Endothelial cell of umbilical vein (primary cell): Measurements from ENCODE around the gene SPNS2.

Experiments
- EZH2 ChIP-seq: IDR thresholded peaks from 2 replicates; pipeline ENCODE4 v1.6.1; 2012; ENCODE audit warnings: borderline replicate concordance, low read depth, mild to moderate bottlenecking, moderate library complexity, low read length, inconsistent platforms; ENCODE audit not compliant: severe bottlenecking
- FOS ChIP-seq: IDR thresholded peaks from 2 replicates; pipeline ENCODE4 v1.6.1; 2011; ENCODE audit warnings: mild to moderate bottlenecking, low read length, moderate library complexity, borderline replicate concordance; ENCODE audit not compliant: insufficient read depth
- GATA2 ChIP-seq: IDR thresholded peaks from 2 replicates; pipeline ENCODE4 v1.7.0; 2011; ENCODE audit warnings: low read depth, mild to moderate bottlenecking, moderate library complexity, mixed read lengths, low read length; ENCODE audit not compliant: insufficient read length, insufficient read depth
- MYC ChIP-seq: IDR thresholded peaks from one replicate; pipeline ENCODE4 v1.6.1; 2011; ENCODE audit warnings: mild to moderate bottlenecking, low read depth, low read length
- POLR2A ChIP-seq: IDR thresholded peaks from 2 replicates; pipeline ENCODE4 v1.6.1; 2012; ENCODE audit warnings: low read depth, mild to moderate bottlenecking, control low read depth, low read length
- POLR2AphosphoS5 ChIP-seq: IDR thresholded peaks from 2 replicates; pipeline ENCODE4 v1.6.1; 2012; ENCODE audit warnings: low read depth, mild to moderate bottlenecking, control low read depth, low read length, moderate library complexity; ENCODE audit not compliant: insufficient read depth
- TF ChIP-seq, protein P1 (sequence below), 2 donors: IDR thresholded peaks; 1 replicate in 1 of 2; 2 replicates in 1 of 2; pipeline ENCODE4 v1.5.1; 2011; ENCODE audit warnings: low read length in 2 of 2, mild to moderate bottlenecking in 2 of 2, moderate library complexity in 2 of 2, control low read depth in 1 of 2, inconsistent platforms in 1 of 2, low read depth in 1 of 2; ENCODE audit not compliant: insufficient read depth in 1 of 2; ENCODE audit errors: extremely low read depth in 1 of 2
- TF ChIP-seq, protein P2 (sequence below): IDR thresholded peaks from 2 replicates; pipeline ENCODE4 v1.6.1; 2011; ENCODE audit not compliant: insufficient read depth, insufficient read length

DNA sequence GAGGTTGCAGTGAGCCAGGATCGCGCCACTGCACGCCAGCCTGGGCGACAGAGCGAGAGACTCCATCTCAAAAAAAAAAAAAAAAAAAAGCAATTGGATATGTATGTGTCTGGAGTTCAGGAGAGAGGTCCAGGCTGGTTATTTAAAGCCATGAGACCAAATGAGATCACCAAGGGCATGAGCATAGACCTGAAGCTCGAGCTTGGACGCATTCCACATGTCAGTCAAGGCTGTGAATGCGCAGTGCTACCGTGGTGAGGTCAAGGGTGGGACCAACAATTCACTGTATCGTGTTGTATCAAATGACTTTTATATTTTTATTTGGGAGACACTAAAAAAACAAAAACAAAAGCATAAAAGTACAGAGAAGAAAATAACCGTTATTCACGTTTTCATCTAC is 29.1 kb upstream of the SPNS2 start:
- TF ChIP-seq, protein P1, sequence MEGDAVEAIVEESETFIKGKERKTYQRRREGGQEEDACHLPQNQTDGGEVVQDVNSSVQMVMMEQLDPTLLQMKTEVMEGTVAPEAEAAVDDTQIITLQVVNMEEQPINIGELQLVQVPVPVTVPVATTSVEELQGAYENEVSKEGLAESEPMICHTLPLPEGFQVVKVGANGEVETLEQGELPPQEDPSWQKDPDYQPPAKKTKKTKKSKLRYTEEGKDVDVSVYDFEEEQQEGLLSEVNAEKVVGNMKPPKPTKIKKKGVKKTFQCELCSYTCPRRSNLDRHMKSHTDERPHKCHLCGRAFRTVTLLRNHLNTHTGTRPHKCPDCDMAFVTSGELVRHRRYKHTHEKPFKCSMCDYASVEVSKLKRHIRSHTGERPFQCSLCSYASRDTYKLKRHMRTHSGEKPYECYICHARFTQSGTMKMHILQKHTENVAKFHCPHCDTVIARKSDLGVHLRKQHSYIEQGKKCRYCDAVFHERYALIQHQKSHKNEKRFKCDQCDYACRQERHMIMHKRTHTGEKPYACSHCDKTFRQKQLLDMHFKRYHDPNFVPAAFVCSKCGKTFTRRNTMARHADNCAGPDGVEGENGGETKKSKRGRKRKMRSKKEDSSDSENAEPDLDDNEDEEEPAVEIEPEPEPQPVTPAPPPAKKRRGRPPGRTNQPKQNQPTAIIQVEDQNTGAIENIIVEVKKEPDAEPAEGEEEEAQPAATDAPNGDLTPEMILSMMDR (IDR thresholded peaks at IDR 0.05; ENCODE audit: extremely low read depth in 1 of 2, insufficient read depth in 1 of 2, low read depth in 1 of 2, low read length in 2 of 2) = no peak
- TF ChIP-seq GATA2 = no peak
- TF ChIP-seq POLR2A = no peak
- TF ChIP-seq EZH2 = no peak
- no peak for TF ChIP-seq POLR2AphosphoS5
- TF ChIP-seq, protein P2, sequence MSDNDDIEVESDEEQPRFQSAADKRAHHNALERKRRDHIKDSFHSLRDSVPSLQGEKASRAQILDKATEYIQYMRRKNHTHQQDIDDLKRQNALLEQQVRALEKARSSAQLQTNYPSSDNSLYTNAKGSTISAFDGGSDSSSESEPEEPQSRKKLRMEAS = no peak
- TF ChIP-seq FOS = no peak
- TF ChIP-seq MYC = no peak
